ENCODE measurements around the gene NLRP1.
"Not testable (repeated sequence)": the region's sequence is repeated elsewhere in the genome, so short reads cannot be mapped to it uniquely, and the experiment has no call there.

Gene NLRP1

DNA sequence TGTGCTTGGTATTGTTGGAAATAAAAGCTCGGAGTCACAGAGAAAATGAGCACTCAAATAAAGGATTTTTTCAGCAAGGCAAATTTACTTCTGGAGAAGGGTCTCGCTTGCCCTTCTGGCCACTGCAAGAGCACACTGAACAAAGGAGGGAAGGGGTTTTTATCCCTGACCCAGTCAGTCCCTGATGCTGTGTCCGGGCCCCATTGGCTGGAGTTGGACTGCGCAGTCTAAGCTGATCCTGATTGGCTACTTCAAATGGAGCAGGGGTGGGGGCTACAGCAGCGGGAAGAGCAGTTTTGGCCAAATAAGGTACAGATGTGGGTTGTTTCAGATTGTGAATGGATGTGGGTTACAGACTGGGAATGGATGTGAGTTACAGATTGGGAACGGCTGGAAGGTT, 4.3 kb upstream of the NLRP1 start:
- in situ Hi-C loops (cut with HindIII; ENCODE audit: low sequenced_read_pairs): no loop called here

GRCh38 chr17:5587438-5588032, 3.2 kb upstream of the NLRP1 start:
- in situ Hi-C loops (cut with HindIII; ENCODE audit: low sequenced_read_pairs): no loop called here

- in situ Hi-C loops (cut with HindIII; ENCODE audit: low sequenced_read_pairs): no loop called here
Measured at GRCh38 chr17:5585836-5586521, 1.7 kb upstream of the NLRP1 start.

- in situ Hi-C loops (cut with HindIII; ENCODE audit: low sequenced_read_pairs): no loop called here
Measured at GRCh38 chr17:5585287-5585794, 1.0 kb upstream of the NLRP1 start.

- in situ Hi-C loops (cut with HindIII; ENCODE audit: low sequenced_read_pairs): no loop called here
Measured at GRCh38 chr17:5583426-5584382, 605 bp downstream of the NLRP1 start.

DNA sequence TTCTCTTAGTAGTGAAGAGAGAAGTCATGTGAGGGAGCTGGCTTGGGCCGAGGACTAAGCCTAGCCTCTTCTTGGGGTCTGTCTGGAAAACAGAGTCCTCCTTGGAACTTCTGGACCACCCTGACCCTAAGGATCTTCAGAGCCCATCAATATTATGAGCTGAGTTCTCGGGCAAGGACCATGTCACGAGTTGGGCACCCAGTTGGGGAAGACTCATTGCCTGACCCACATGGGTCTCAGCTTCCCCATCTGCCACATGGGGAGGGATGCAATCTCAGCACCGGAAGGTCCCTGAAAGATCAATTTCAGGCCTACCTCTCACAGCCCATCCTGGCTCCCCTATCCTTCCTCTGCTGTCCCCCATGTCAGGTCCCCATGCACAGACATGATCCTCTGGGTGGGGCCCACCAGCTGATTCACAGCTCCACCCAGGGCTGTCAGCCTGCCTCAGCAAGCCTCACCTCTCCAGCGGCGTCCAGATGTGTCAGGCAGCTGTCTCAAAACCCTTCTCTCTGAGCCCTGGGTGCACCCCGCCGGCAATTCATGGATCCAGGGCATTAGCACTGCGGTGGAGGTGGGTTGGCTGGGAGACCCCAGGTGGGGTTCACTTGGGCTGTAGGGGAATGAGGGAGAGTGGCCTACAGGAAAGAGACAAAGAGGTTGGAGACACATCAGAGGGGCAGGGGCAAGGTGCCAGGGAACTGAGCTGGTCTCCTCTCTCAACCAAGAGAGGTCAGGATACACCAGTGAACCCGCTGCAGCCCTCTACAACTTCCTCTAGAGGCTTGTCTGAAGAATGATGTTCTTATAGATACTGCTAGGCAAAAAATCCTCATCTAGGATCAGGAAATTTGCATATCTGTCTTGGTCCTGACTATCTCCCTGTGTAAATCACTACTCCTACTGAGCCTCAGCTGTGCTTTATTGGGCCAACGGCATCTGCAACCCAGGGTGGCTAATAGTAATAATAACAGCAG, 1.8 kb downstream of the NLRP1 start:
- in situ Hi-C loops (cut with HindIII; ENCODE audit: low sequenced_read_pairs): no loop called here

GRCh38 chr17:5581655-5582054, 2.7 kb downstream of the NLRP1 start:
- in situ Hi-C loops (cut with HindIII; ENCODE audit: low sequenced_read_pairs): no loop called here

GRCh38 chr17:5580969-5581368, 3.3 kb downstream of the NLRP1 start:
- in situ Hi-C loops (cut with HindIII; ENCODE audit: low sequenced_read_pairs): no loop called here

DNA sequence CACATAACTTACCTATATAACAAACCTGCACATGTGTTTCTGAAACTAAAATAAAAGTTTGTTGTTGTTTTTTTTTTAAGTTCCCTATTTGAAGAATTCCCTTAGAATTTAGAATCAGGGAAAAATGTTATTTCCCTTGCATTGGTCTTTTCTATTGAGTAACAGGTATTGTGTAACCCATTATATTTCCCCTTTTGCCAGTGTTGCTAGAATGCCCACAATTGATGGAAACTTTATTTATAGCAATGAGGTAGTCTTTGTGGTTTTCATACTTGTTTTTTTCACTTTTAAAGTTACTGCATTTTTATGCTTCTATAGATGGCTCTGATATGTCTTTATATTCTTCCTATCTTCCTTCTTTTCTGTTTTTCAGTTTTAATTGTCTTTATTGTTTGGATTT, 3.9 kb downstream of the NLRP1 start:
- in situ Hi-C loops (cut with HindIII; ENCODE audit: low sequenced_read_pairs): no loop called here

DNA sequence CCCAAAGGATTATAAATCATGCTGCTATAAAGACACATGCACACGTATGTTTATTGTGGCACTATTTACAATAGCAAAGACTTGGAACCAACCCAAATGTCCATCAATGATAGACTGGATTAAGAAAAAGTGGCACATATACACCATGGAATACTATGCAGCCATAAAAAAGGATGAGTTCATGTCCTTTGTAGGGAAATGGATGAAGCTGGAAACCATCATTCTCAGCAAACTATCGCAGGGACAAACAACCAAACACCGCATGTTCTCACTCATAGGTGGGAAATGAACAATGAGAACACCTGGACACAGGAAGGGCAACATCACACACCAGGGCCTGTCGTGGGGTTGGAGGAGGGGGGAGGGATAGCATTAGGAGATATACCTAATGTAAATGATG, 5.5 kb downstream of the NLRP1 start:
- in situ Hi-C loops (cut with HindIII; ENCODE audit: low sequenced_read_pairs): not testable (repeated sequence)

GRCh38 chr17:5573017-5573416, 11.3 kb downstream of the NLRP1 start:
- in situ Hi-C loops (cut with HindIII; ENCODE audit: low sequenced_read_pairs): not testable (repeated sequence)

DNA sequence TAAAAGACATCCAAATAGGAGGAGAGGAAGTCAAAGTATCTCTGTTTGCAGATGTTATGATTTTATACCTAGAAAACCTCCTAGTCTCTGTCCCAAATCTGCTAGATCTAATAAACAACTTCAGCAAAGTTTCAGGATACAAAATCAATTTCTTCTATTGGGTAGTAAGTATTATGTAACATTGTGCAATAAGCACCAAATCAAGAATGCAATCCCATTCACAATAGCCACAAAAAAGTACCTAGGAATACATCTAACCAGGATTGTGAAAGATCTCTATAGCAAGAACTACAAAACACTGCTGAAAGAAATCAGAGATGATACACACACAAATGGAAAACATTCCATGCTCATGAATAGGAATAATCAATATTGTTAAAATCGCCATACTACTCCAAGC, 13.0 kb downstream of the NLRP1 start:
- in situ Hi-C loops (cut with HindIII; ENCODE audit: low sequenced_read_pairs): no loop called here

- in situ Hi-C loops (cut with HindIII; ENCODE audit: low sequenced_read_pairs): no loop called here
Measured at GRCh38 chr17:5565808-5566207, 18.5 kb downstream of the NLRP1 start.

GRCh38 chr17:5563456-5563855, 20.9 kb downstream of the NLRP1 start:
- in situ Hi-C loops (cut with HindIII; ENCODE audit: low sequenced_read_pairs): no loop called here

- in situ Hi-C loops (cut with HindIII; ENCODE audit: low sequenced_read_pairs): no loop called here
Measured at GRCh38 chr17:5562661-5563360, 21.5 kb downstream of the NLRP1 start.

DNA sequence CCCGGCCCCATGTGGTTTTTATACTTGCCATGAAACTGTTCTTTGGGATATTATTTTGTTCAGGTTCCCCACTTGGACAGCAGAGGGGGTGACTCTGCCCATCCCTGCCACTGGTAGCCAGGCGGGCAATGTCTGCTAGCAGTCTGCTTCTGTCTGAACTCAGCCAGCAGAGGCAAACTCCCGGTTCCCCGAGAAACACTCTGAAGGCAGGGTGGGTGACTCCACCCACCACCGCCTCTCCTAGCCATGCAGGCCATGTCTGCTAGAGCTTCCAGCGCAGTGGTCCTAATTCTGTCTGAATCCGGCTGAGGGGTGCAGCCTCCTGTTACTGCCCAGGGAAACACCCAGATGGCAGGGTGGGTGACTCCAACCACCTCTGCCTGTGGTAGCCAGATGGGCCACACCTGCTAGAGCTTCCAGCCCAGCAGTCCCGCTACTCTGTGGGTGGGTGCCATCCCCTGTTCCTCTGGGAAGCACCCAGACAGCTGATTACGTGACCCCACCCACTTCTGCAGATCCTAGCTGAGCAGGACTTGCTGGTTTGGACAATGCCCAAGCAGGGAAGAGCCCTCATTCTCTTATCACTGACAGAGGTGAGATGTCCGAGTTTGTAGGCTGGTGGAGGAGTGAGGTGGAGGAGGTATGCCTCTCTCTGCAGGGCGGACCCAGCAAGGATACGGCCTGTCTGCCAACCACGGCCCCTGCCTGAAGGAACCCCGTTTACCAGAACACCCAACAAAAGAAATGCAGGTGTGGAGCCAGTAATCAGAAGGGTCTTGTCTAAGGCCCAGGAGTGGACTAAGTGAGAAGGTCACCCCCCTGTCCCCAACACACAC, 22.4 kb downstream of the NLRP1 start:
- in situ Hi-C loops (cut with HindIII; ENCODE audit: low sequenced_read_pairs): no loop called here

- in situ Hi-C loops (cut with HindIII; ENCODE audit: low sequenced_read_pairs): no loop called here
Measured at GRCh38 chr17:5560361-5560988, 23.8 kb downstream of the NLRP1 start.

Measured in DLD1 (cell line).